Measurements from ENCODE around the gene PTMA. TPM values are rescaled to one million over a fixed set of nuclear protein-coding genes. Genes with fewer than 3 reads are reported as not detected.

Gene PTMA
- total and polyA plus RNA-seq, 9 of the 15 experiments (the other 6 are each of a cell fraction or from before 2014, with no cell fraction given): 429 to 2,322 (median 1,578) TPM

- BruUV-seq (replicated peaks): no TSS peak
- intact Hi-C loops (cut with micrococcal nuclease) (no loop called here), in situ Hi-C loops (cut with MboI) (no loop called here)
- DNase-seq (ENCODE audit: extremely low read depth in 1 of 4, low spot score in 3 of 4): peak; percentile 72 to 91 (median 74)
- Histone ChIP-seq H3K27me3 (ENCODE audit: control insufficient read depth in 2 of 2, insufficient read depth in 2 of 2, low read length in 2 of 2) (no peaks in the 10 kb centered on the region), H3K36me3 (ENCODE audit: control insufficient read depth, insufficient read depth, low read length) (no peaks in the 10 kb centered on the region), H3K9ac (ENCODE audit: insufficient read depth in 1 of 2, low read depth in 2 of 2, low read length in 2 of 2) (peak overlapping the region; percentile 64 to 86), H3K27ac (ENCODE audit: extremely low read depth, low read depth, low read length) (peak overlapping the region; percentile 74), H3K9me3 (replicated peaks; ENCODE audit: control insufficient read depth, insufficient read depth, low read depth, low read length) (no peaks in the 10 kb centered on the region), H3K4me1 (replicated peaks in 1 of 2; ENCODE audit: control insufficient read depth in 2 of 2, insufficient read depth in 2 of 2, low read length in 2 of 2) (peaks cover 25 to 47% of the 10 kb centered on the region in 2 experiments; a peak in 4 of 5 replicates), H3K4me2 (ENCODE audit: insufficient read depth, low read length) (peak overlapping the region; percentile 63), H3K9me1 (ENCODE audit: control insufficient read depth, insufficient read depth, low read length) (no peaks in the 10 kb centered on the region), H4K20me1 (replicated peaks; ENCODE audit: control insufficient read depth, insufficient read depth, low read length) (no peaks in the 10 kb centered on the region), H3K4me3 (peak overlapping the region; percentile 10; the same call in 1 of the 2 replicates), H3K79me2 (ENCODE audit: control insufficient read depth, insufficient read depth, low read length) (no peaks in the 10 kb centered on the region), H2AFZ (ENCODE audit: low read depth, low read length) (peak overlapping the region; percentile 77)
- WGBS (ENCODE audit: insufficient coverage, low coverage, missing lambda C conversion rate): 32% methylated on average over 62 of the region's 87 CpGs
- no peak for FAIRE-seq
- CTCF ChIA-PET (ENCODE audit: low intra/inter-chr PET ratio): no interaction called here
- ATAC-seq: peak; percentile 77
- POLR2A ChIA-PET: no interaction called here
- TF ChIP-seq PPARD (CRISPR knock-in tag; IDR thresholded peaks at IDR 0.05): no peak
- peak; percentile 51; the same call in 1 of the 2 replicates for TF ChIP-seq ZNF740 (CRISPR knock-in tag; IDR thresholded peaks at IDR 0.05)
- TF ChIP-seq ZNF740 (tag; IDR thresholded peaks at IDR 0.05): no peak
- TF ChIP-seq SMC3 (conservative IDR thresholded peaks at IDR 0.05; ENCODE audit: insufficient read depth, low read depth, low read length): 0 out of 2 replicates have a peak, but pooled peaks have one; percentile 2
- TF ChIP-seq, protein P1, sequence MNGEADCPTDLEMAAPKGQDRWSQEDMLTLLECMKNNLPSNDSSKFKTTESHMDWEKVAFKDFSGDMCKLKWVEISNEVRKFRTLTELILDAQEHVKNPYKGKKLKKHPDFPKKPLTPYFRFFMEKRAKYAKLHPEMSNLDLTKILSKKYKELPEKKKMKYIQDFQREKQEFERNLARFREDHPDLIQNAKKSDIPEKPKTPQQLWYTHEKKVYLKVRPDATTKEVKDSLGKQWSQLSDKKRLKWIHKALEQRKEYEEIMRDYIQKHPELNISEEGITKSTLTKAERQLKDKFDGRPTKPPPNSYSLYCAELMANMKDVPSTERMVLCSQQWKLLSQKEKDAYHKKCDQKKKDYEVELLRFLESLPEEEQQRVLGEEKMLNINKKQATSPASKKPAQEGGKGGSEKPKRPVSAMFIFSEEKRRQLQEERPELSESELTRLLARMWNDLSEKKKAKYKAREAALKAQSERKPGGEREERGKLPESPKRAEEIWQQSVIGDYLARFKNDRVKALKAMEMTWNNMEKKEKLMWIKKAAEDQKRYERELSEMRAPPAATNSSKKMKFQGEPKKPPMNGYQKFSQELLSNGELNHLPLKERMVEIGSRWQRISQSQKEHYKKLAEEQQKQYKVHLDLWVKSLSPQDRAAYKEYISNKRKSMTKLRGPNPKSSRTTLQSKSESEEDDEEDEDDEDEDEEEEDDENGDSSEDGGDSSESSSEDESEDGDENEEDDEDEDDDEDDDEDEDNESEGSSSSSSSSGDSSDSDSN (IDR thresholded peaks at IDR 0.05; ENCODE audit: borderline replicate concordance in 1 of 2, low read depth in 2 of 2, low read length in 2 of 2): no peak; a peak in 1 of 4 replicates
- no peak for TF ChIP-seq HDAC2 (IDR thresholded peaks at IDR 0.05)
- TF ChIP-seq, protein P2, sequence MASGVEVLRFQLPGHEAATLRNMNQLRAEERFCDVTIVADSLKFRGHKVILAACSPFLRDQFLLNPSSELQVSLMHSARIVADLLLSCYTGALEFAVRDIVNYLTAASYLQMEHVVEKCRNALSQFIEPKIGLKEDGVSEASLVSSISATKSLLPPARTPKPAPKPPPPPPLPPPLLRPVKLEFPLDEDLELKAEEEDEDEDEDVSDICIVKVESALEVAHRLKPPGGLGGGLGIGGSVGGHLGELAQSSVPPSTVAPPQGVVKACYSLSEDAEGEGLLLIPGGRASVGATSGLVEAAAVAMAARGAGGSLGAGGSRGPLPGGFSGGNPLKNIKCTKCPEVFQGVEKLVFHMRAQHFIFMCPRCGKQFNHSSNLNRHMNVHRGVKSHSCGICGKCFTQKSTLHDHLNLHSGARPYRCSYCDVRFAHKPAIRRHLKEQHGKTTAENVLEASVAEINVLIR (CRISPR knock-in tag; IDR thresholded peaks at IDR 0.05): no peak
- no peak for TF ChIP-seq ETS2 (tag; IDR thresholded peaks at IDR 0.05; ENCODE audit: borderline replicate concordance, poor library complexity, severe bottlenecking)
- TF ChIP-seq ZNF143 (CRISPR knock-in tag; IDR thresholded peaks at IDR 0.05): 0 out of 2 replicates have a peak, but pooled peaks have one; percentile 17
- TF ChIP-seq PHTF2 (CRISPR knock-in tag; IDR thresholded peaks at IDR 0.05): no peak
- peak; percentile 88 for TF ChIP-seq FIP1L1 (IDR thresholded peaks at IDR 0.05; ENCODE audit: low read depth, low read length, poor library complexity, severe bottlenecking)
- TF ChIP-seq FUS (optimal IDR thresholded peaks at IDR 0.05; ENCODE audit: low read depth, low read length): no peak
- TF ChIP-seq KAT8 (IDR thresholded peaks at IDR 0.05; ENCODE audit: low read depth): peak; percentile 97
- no peak for TF ChIP-seq BMI1 (IDR thresholded peaks at IDR 0.05; ENCODE audit: low read length)
- peak; percentile 14; the same call in 1 of the 2 replicates for TF ChIP-seq BHLHE40 (IDR thresholded peaks at IDR 0.05; ENCODE audit: low read length)
- peak; percentile 10; the same call in 1 of the 2 replicates for TF ChIP-seq TCF3 (CRISPR knock-in tag; IDR thresholded peaks at IDR 0.05)
These were observed 46.1 kb upstream of the PTMA start for GRCh38 chr2:231662028-231662810.

Measured in K562 (cell line).